ENCODE results near the gene MTMR1. TPM values are rescaled to one million over a fixed set of nuclear protein-coding genes. Genes with fewer than 3 reads are reported as not detected.

The MTMR1 gene
- total RNA-seq, 1 donor, result 44.6 TPM

DNA sequence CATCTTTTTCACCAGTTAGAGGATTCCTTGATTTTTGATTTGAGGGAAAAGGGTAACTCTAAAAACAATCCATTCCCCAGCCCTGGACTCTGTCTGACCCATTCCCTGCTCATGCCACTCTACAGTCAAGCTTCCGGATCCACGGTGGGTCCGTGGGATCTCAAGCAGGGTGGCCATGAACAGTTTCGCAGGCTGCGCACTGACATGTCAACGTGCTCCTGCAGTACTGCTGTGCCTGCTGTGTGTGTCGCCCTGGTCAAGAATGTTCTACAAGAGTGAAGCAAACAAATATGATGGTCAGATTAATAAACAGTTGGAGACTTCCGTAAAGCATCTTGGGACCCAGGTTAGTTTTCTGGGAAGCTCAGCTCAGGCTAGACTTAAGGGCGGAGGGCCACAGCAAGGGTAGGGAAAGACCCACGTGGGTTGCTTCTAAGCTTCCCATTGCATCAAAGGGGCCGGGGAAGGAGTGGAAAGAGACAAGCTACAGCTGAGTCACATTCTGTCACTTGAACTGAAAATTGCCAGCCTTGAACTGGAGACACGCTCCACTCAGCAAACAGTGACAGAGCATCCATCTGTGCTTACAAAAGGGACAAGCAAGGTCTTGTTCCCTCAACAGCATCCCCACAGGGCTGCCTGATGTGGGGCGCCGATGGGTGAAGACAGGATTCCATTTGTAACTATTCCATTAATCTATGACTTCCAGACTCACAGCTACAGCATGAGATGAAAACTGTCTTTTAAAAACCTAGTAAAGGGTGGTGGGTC lies 81.8 kb downstream of the MTMR1 start:
- Histone ChIP-seq H3K4me1 (ENCODE audit: insufficient read depth, low read length) (peaks cover 8% of the 10 kb centered on the region), H3K9me3 (ENCODE audit: low read depth, low read length) (no peaks in the 10 kb centered on the region), H3K27me3 (ENCODE audit: insufficient read depth, low read length) (no peaks in the 10 kb centered on the region), H3K4me3 (ENCODE audit: low read length) (no peak overlapping the region)

DNA sequence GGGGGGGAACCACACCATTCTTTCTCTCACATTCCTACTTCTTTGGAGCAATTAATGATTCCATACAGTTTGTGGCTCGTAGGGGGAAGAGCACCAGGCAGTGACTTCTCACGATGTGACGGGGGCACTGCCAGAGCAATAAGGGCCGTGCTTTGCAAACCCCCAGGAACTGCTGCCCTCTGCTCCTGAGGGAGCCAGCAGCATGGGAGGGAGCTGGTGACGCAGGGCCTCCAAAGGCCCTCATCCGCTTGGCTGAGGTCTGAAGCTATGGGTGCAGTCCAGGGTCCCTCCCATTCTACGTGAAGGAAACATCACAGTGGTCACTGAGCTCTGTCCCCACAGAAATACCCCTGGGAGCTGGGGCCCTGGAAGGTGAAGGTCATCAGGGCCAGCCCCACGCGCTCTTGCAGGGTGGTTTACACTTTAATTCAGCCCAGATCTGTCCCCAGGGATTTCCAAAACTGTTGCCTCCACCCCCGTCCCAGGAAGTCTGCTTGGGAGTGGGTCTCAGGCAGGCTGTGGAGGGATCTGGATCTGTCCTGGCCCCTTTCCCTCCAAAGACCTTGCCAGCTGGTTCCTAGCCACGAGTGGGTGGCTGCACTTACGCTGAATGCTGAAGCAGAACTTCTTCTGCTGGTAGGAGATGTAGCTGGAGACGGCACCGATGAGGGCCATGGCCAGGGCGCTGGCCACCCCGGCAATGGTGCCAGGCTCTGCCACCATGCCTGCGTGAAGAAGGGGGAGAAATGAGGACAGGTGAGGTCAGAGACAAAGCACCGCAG lies 82.6 kb downstream of the MTMR1 start:
- no peak overlapping the region for H3K4me3 ChIP-seq (ENCODE audit: low read length)
- peaks cover 8% of the 10 kb centered on the region for H3K4me1 ChIP-seq (ENCODE audit: insufficient read depth, low read length)
- no peaks in the 10 kb centered on the region for H3K9me3 ChIP-seq (ENCODE audit: low read depth, low read length)
- H3K27me3 ChIP-seq (ENCODE audit: insufficient read depth, low read length), result no peaks in the 10 kb centered on the region

DNA sequence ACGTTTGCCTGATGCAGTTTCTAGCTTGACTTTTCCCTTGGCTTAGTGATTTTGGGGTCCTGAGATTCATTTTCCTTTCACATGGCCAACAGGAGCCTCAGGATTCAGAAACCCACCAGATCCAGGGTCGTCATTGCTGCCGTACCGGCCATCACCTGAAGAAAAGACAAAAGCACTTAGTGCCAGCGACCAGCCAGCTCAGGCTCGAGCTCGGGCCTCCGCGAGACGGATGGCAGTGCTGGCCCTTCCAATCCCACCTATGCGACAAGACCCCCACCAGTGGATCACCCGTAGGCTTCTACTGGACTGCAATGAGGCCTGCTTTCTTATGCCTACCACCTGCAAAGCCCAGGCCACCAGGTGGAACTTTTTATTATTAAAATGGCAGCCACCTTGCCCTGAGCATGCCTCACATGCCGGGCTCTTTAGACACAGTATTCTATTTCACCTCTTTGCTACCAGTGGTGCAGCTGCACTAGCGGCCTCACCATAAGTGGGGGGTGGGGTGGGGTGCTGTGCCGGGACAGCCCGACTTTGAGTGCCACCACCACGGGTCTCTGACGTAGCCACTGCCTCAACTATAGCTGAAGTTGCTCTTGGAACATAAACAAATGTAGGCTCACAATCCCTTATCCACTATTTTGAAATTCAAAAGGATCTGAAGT lies 84.3 kb downstream of the MTMR1 start:
- no peaks in the 10 kb centered on the region for H3K27me3 ChIP-seq (ENCODE audit: insufficient read depth, low read length)
- H3K9me3 ChIP-seq (ENCODE audit: low read depth, low read length), result no peaks in the 10 kb centered on the region
- H3K4me3 ChIP-seq (ENCODE audit: low read length), result no peak overlapping the region
- H3K4me1 ChIP-seq (ENCODE audit: insufficient read depth, low read length), result peaks cover 8% of the 10 kb centered on the region

DNA sequence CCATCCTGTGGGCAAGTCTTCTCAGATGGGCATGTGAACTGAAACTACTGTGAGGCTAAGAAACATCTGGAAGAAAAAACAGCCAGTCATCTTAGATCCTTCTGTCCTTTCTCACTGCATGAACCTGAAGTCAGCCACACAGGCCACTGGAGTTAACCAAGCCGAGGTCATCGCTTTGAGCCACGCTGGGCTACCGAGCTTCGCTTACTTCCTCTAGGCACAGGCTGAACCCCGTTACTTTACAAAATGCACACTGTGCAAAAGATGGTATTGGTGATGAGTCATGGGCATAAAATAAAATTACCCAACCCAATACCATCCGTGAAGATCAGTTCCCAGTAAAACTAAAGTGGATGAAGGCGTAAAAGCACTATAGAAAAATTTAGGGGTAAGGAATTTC lies 86.2 kb downstream of the MTMR1 start:
- no peaks in the 10 kb centered on the region for H3K9me3 ChIP-seq (ENCODE audit: low read depth, low read length)
- peaks cover 8% of the 10 kb centered on the region for H3K4me1 ChIP-seq (ENCODE audit: insufficient read depth, low read length)
- no peak overlapping the region for H3K4me3 ChIP-seq (ENCODE audit: low read length)
- H3K27me3 ChIP-seq (ENCODE audit: insufficient read depth, low read length), result no peaks in the 10 kb centered on the region

DNA sequence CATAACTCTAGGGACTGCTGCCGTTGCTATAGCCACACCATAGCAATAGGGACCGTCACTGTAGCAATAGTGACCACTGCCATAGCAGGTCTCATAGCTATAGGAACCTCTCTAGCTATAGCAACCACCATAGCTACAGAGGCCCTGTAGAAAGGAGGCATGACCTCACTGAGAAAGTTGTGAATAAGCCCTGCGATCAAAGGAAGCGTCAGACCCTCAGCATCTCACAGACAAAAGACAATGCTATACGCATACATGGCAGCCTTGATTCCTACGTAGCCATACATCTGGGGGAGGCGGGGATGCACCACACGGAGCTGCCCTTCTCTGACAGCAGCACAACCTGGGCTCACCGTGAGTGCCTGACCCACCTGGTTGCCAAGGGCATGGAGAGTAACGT lies 88.5 kb downstream of the MTMR1 start:
- Histone ChIP-seq H3K4me3 (ENCODE audit: low read length) (no peak overlapping the region), H3K27me3 (ENCODE audit: insufficient read depth, low read length) (no peaks in the 10 kb centered on the region), H3K4me1 (ENCODE audit: insufficient read depth, low read length) (peaks cover 8% of the 10 kb centered on the region), H3K9me3 (ENCODE audit: low read depth, low read length) (no peaks in the 10 kb centered on the region)

DNA sequence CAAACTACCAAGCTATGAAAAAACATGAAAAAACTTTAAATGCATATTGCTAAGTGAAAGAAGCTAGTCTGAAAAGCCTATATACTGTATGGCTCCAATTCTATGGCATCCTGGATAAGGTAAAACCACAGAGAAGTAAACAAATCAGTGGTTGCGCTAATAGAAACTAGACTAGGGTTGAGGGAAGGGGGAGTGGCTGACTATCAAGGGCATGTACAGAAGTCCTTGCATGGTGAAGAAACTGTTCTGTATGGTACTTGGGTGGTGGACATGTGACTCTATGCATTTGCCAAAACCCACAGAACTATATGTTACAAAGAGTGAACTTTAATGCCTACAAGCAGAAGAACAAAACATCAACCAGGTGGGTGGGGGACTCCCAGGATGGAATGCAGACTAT lies 96.8 kb downstream of the MTMR1 start:
- Histone ChIP-seq H3K4me1 (ENCODE audit: insufficient read depth, low read length) (no peaks in the 10 kb centered on the region), H3K4me3 (ENCODE audit: low read length) (no peak overlapping the region), H3K9me3 (ENCODE audit: low read depth, low read length) (no peaks in the 10 kb centered on the region), H3K27me3 (ENCODE audit: insufficient read depth, low read length) (no peaks in the 10 kb centered on the region)

DNA sequence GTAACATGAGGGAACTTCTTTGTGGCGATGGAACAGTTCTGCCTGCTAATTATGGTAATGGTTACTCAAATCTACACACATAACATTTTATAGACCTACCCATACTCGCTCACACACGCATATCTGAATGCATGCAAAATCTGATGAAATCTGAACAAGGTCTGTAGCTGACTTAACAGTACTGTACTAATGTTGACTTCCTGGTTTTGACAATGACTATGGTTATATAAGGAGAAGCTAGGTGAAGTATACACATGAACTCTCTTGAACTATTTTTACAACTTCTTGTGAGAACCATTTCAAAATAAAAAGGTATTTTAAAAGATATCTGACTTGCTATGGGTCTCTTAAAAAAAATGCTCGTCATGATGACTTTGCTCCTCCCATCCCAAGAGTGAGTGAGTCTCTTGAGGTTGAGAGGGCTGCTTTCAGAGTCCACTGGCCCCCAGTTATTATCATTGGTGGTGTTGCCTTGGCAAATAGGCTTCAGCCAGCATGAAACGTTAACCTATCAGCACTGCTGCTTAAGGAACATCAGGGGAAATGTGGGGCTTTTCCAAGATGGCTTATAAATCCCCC lies 99.8 kb downstream of the MTMR1 start:
- Histone ChIP-seq H3K4me1 (ENCODE audit: insufficient read depth, low read length) (no peaks in the 10 kb centered on the region), H3K9me3 (ENCODE audit: low read depth, low read length) (no peaks in the 10 kb centered on the region), H3K27me3 (ENCODE audit: insufficient read depth, low read length) (no peaks in the 10 kb centered on the region), H3K4me3 (ENCODE audit: low read length) (no peak overlapping the region)

DNA sequence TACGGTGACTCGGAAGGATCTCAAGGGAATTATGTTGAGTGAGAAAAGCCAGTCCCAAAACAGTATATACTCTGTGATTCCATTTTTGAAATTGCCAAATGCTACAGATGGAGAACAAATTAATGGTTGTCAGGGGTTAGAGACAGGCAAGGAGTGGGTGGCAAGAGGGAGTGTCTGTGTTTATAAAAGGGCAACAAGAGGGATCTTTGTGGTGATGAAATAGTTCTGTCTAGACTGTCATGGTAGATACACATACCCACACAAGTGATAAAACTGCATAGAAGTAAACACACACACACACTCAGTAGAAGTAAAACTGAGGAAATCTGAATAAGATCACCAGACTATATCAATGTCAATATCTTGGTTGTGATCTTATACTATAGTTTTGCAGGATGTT lies 112.5 kb downstream of the MTMR1 start:
- no peak overlapping the region for H3K4me3 ChIP-seq (ENCODE audit: low read length)
- H3K9me3 ChIP-seq (ENCODE audit: low read depth, low read length), result no peaks in the 10 kb centered on the region
- no peaks in the 10 kb centered on the region for H3K4me1 ChIP-seq (ENCODE audit: insufficient read depth, low read length)
- no peaks in the 10 kb centered on the region for H3K27me3 ChIP-seq (ENCODE audit: insufficient read depth, low read length)

DNA sequence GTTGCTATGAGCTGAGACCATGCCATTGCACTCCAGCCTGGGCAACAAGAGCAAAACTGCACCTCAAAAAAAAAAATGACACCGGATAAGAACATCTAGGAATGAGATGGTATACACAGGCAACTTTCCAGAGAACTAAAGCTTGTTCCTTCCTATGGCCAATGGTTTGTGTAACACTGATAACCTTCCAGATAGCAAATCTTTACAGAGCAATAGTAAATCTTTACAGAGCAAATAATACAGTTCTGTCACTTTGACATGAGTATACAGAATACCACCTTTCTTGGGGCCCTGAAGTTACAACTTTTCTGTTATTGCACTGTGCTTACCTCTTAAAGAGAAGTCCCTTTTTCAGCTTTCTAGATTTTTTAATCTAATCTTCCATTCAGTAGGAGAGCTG lies 113.6 kb downstream of the MTMR1 start:
- no peaks in the 10 kb centered on the region for H3K4me1 ChIP-seq (ENCODE audit: insufficient read depth, low read length)
- H3K27me3 ChIP-seq (ENCODE audit: insufficient read depth, low read length), result no peaks in the 10 kb centered on the region
- H3K9me3 ChIP-seq (ENCODE audit: low read depth, low read length), result no peaks in the 10 kb centered on the region
- no peak overlapping the region for H3K4me3 ChIP-seq (ENCODE audit: low read length)

DNA sequence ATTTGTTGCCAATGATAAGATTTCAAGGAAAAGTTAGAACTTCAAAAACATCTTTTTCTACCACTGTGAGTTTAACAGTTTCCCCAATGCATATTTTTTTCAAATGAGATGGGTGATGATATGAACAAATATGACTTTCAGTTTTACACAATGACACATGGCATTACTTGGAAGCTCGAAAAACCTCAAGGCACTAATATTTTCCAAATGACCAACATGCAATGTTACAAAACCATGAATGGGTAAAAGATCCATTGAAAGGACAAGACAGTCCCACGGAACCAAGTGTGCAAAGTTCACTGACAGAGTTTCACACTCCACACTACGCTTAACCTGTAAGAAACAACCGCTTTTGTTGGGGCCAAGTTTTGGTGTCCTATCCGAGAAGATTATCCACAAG lies 120.7 kb downstream of the MTMR1 start:
- Histone ChIP-seq H3K4me3 (ENCODE audit: low read length) (no peak overlapping the region), H3K27me3 (ENCODE audit: insufficient read depth, low read length) (no peaks in the 10 kb centered on the region), H3K4me1 (ENCODE audit: insufficient read depth, low read length) (no peaks in the 10 kb centered on the region), H3K9me3 (ENCODE audit: low read depth, low read length) (no peaks in the 10 kb centered on the region)

Other genes starting within 250 kb of the MTMR1 start
- gene MTM1, start 124.8 kb upstream of the MTMR1 start, total RNA-seq, result 21.8 TPM
- gene CD99L2, start 205.3 kb downstream of the MTMR1 start, total RNA-seq, result 9.6 TPM

Data from mononuclear cell (primary cell).